ENCODE results near the gene GNB2.
"Not testable (repeated sequence)": the region's sequence is repeated elsewhere in the genome, so short reads cannot be mapped to it uniquely, and the experiment has no call there.

Gene GNB2

DNA sequence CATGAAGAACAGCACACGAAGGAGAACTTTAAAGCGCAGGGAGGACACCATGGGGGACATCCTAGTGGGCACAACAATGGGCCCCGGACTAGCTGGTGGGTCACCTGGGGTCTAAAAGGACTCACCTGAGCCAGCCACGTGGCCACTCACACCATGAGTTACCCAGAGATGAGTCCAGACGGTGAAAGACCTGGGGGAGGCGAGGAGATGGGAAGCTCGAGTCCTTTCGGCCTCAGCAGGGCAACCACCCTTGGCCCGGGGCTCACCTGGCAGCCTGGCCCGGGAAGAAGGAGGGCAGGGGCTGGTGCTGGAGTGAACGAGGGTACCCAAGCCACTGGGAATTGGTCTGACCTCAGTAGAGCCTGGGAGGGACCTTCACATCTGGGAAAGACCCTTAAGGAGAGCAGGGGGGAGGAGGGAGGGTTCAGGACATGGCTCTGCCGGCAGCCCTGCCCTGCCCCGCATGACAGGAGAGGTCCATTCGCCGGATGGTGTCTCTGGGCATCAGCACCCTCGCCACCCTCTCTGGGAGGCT lies 14.9 kb downstream of the GNB2 start:
- no peaks in the 10 kb centered on the region for H3K9me3 Mint-ChIP-seq
- no peak overlapping the region for H3K4me3 Mint-ChIP-seq
- H3K27me3 Mint-ChIP-seq = no peaks in the 10 kb centered on the region
- CTCF ChIA-PET = interaction anchor here (0.6 to 5.6 kb wide), 2 partner anchors 16 to 208 kb away, joined by 4 to 38 read pairs; partner anchors contain the start of gene POP7
- peak overlapping the region; percentile 34 for H3K27ac Mint-ChIP-seq
- H3K4me1 Mint-ChIP-seq = peaks cover 22% of the 10 kb centered on the region
- H3K36me3 Mint-ChIP-seq = peaks cover 24% of the 10 kb centered on the region
- no peak for DNase-seq

DNA sequence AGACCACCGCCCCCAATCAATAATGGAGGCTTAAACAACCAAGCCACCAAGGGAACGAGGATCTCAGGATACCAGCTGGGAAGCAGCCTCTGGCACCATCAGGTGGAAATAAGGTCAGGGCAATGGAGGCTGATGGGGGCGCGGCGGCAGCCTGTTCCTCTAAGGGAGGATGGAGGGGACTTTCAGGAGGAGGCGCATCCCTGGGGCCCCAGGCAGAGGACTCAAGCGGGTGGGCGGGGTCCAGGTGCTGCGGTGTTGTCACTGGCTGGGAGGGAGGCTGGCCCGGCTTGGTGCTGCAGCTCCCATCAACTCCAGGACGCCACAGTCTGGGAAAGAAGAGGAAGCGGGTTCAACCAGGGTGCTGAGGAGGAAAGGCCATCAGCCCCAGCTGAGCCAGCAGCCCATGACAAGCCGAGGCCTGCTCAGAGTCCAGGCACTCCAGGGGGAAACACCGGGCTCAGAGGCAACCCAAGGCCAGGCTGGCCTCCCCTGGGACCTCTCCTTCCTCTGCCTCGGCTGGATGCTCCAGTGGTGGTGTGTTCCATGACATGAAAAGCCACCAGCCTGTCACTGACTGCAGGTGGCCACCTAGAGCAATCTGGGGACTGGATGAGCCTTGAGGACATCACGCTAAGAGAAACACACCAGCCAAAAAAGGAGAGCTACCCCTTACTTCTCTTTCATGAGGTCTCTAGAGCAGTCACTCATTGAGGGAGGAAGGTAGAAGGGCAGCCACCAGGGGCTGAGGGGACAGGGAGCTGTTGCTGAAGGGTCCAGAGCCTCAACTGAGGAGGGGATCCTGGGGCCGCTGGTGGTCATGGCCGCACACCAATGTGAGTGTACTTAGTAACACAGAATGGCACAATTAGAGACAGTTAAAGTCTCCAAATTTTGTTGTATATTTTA lies 15.9 kb downstream of the GNB2 start:
- Mint-ChIP-seq H3K9me3 (no peaks in the 10 kb centered on the region), H3K27ac (no peak overlapping the region), H3K4me1 (peaks cover 22% of the 10 kb centered on the region), H3K4me3 (no peak overlapping the region), H3K27me3 (no peaks in the 10 kb centered on the region), H3K36me3 (peaks cover 21% of the 10 kb centered on the region)
- CTCF ChIA-PET = interaction anchor here (0.7 to 5.6 kb wide), 7 partner anchors 8 to 85 kb away, joined by 3 to 38 read pairs (median 17); partner anchors contain the start of genes MOSPD3 and POP7
- no peak for DNase-seq

DNA sequence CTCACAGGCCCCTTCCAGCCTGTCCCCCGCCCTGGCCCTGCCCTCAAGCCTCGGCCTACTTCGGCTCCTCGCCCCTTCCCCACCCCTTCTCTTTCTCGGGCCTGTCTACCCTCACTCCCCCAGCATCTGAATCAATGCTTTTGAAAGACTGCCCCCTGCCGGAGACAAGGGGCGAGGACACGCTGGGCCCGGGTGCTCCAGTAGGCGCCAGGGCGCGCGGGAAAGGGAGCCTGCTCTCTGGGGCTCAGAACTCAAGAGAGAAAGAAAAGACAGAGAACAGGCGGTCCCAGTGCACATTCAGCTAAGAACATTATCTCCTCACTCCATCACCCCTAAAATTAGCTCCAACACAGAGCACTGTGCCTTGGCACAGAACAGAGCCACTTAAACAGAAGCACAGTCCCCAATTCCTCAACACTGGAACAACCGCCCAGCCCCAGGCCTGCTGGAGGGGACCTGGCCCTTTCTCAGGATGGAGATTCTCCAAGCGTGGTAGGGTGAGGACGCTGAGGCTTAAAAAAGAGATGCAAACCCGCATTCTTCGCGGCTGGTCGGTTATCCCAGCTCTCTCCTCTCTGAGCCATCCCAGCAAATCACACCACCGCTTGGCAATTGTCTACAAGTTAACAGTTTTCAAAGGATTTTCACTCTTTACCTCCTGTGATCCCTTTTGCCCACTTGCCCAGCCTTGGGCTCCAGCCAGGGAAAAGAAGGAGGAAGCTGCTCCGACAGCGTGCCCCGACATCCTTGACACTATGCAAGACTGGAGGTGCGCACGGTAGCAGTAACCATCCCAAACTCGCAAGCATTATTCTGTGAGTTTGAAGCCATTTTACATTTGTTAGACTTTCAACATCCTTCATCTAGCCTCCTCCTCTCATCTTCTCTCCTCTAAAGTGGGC lies 18.4 kb downstream of the GNB2 start:
- CTCF ChIA-PET = interaction anchor here (0.6 to 5.6 kb wide), 28 partner anchors 10 to 255 kb away, joined by 3 to 38 read pairs (median 5); partner anchors contain the start of genes FBXO24, MOSPD3, POP7 and PPP1R35
- peaks cover 32% of the 10 kb centered on the region for H3K4me1 Mint-ChIP-seq
- H3K27me3 Mint-ChIP-seq = peaks cover 22% of the 10 kb centered on the region
- peaks cover 10% of the 10 kb centered on the region for H3K36me3 Mint-ChIP-seq
- DNase-seq = peak; percentile 90
- no peaks in the 10 kb centered on the region for H3K9me3 Mint-ChIP-seq
- peak overlapping the region; percentile 92 for H3K4me3 Mint-ChIP-seq
- peak overlapping the region; percentile 49 for H3K27ac Mint-ChIP-seq

DNA sequence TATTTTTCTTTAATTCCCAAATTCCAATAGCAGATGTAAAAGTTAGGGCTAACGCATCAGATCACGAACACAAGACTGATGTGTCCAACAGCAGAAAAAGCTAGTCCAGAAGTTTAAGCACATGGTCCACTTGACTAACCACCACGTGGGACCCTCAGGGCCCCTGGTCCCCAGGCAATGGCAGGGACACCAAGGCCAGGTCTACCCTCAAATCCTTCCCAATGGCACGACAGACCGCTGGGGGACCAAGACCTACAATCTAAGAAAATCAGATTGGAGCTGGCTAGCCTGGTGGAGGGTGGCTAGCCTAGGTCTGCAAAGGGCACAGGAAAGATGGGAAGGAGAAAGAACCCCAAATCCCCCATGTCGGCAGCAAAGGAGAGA lies 19.0 kb downstream of the GNB2 start:
- H3K27me3 Mint-ChIP-seq = peaks cover 29% of the 10 kb centered on the region
- H3K9me3 Mint-ChIP-seq = no peaks in the 10 kb centered on the region
- peak overlapping the region; percentile 86 for H3K27ac Mint-ChIP-seq
- CTCF ChIA-PET = interaction anchor here (0.6 to 5.6 kb wide), 20 partner anchors 9 to 227 kb away, joined by 3 to 38 read pairs (median 6); partner anchors contain the start of genes FBXO24, MOSPD3 and POP7
- H3K4me1 Mint-ChIP-seq = peaks cover 32% of the 10 kb centered on the region
- peaks cover 10% of the 10 kb centered on the region for H3K36me3 Mint-ChIP-seq
- peak overlapping the region; percentile 92 for H3K4me3 Mint-ChIP-seq
- no peak for DNase-seq

DNA sequence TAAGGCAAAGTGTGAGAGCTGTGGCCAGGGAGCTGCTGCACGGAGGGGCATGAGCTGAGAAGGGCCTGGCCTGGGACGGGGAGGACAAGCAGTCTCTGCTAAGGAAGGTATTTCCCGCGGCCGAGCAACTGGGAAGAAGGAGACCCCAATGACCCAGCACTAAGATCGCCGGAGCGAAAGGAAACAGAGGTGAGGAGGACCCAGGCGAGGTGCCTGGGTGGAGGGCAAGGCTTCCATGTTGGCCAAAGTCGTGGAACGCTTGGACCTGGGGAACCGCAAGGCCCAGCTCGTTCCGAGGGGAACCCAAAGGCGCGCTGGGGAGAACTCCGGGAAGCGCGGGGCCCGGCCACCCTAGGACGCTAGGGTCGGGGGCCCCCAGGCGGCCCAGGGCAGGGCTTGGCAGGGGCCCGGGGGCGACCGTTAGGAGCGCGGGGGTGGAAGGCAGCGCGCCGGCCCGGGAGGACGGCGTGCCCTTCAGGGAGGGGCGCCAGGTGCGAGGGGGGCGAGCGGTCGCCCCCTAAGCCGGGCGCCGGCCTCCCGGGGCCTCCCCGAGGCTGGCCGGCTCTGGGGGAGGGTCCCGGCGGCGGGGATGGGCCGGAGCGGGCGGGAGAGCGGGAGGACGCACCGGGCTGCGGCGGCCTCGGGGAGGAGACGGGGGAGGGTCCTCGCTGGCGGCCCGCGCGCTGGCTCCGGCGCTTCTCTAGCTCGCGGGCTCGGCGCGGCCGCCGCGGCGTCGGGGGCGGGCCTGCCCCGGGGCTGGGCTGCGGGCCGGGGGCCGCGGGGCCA lies 20.0 kb downstream of the GNB2 start:
- H3K27me3 Mint-ChIP-seq = peaks cover 38% of the 10 kb centered on the region
- H3K36me3 Mint-ChIP-seq = peaks cover 10% of the 10 kb centered on the region
- CTCF ChIA-PET = interaction anchor here (0.5 to 5.6 kb wide), 11 partner anchors 8 to 1364 kb away, joined by 3 to 38 read pairs (median 14); partner anchors contain the start of genes MOSPD3 and POP7
- no peaks in the 10 kb centered on the region for H3K9me3 Mint-ChIP-seq
- peak overlapping the region; percentile 86 for H3K27ac Mint-ChIP-seq
- H3K4me3 Mint-ChIP-seq = peak overlapping the region; percentile 92
- H3K4me1 Mint-ChIP-seq = peaks cover 32% of the 10 kb centered on the region
- DNase-seq = no peak

DNA sequence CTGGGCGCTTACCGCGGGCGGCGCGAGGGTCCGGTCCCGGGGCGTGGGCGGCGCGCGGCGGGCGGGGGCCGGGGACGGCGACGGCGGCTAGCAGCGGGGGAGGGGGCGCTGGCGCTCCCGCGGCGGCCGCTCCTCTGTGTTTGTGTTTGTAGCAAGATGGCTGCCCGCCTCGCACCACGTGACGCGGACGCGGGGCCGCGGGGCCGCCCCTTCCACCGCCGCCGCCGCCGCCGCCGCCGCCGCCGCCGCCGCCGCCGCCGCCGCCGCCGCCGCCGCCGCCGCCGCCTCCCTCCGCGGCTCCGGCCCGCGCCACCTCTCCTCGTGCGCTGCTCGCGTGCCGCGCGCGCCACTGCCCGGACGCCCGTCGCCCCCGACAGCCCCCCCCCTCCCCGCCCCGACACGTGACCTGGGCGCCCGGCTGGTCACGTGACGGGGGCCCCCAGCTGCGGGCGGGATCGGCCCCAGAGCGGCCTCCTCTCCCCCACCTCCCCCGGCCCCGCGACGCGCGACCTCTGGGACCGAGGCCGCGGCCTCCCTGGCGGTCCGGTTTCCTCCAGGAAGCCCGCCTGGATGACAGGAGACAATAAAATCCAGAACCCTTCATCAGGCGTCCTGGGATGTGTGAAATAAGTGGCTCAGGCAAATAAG lies 20.7 kb downstream of the GNB2 start, which contains the start of gene GIGYF1:
Gene GIGYF1, minus strand, starts transcription at position 153 of the 648 bp plus-strand sequence. CDS start 6,012 bp downstream, outside the sequence.
- CTCF ChIA-PET = interaction anchor here (0.5 to 5.6 kb wide), 3 partner anchors 11 to 1364 kb away, joined by 3 to 27 read pairs (median 22); partner anchors contain the start of genes MOSPD3 and POP7
- no peaks in the 10 kb centered on the region for H3K9me3 Mint-ChIP-seq
- peaks cover 29% of the 10 kb centered on the region for H3K4me1 Mint-ChIP-seq
- H3K36me3 Mint-ChIP-seq = peaks cover 3% of the 10 kb centered on the region
- peak; percentile 81 for DNase-seq
- H3K27ac Mint-ChIP-seq = peak within 1 kb of the TSS; percentile 86
- peak within 1 kb of the TSS; percentile 92 for H3K4me3 Mint-ChIP-seq
- peaks cover 43% of the 10 kb centered on the region for H3K27me3 Mint-ChIP-seq

DNA sequence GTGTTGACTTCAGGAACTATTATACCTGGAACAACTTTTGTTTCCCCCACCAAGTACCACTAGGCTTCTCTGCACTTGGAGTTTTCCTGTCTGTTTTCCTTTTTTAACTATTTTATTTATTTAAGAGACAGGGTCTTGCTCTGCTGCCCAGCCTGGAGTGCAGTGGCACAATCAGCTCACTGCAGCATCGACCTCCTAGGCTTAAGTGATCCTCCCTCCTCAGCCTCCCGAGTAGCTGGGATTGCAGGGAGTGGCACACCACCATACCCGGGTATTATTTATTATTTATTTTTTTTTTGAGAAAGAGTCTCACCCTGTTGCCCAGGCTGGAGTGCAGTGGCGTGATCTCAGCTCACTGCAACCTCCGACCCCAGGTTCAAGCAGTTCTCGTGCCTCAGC lies 22.6 kb downstream of the GNB2 start:
- Mint-ChIP-seq H3K27me3 (peaks cover 61% of the 10 kb centered on the region), H3K9me3 (no peaks in the 10 kb centered on the region), H3K4me1 (peaks cover 29% of the 10 kb centered on the region), H3K27ac (no peak overlapping the region), H3K4me3 (no peak overlapping the region), H3K36me3 (peaks cover 3% of the 10 kb centered on the region)
- CTCF ChIA-PET = interaction anchor here (1.2 to 3.1 kb wide), 2 partner anchors 9 to 213 kb away, joined by 3 to 27 read pairs; partner anchors contain the start of gene POP7
- no peak for DNase-seq

DNA sequence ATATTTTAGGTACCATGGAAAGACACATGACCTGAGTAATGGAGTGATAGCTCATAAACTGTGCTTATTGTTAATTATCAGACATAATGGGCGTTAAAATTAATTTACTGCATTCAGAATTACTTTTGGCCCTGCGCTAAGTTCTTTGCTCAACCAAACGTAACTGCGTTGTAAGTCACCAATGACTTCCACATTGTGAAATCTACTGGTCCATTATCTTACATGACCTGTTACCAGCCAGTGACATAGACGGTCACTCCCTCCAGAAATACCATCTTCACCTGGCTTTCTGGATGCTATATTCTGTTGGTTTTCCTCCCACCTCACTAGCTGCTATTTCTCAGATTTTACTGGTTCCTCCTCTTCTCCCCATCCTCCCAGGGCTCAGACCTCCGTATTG lies 25.5 kb downstream of the GNB2 start:
- DNase-seq = no peak
- Mint-ChIP-seq H3K27me3 (peaks cover 71% of the 10 kb centered on the region), H3K4me3 (no peak overlapping the region), H3K36me3 (no peaks in the 10 kb centered on the region), H3K27ac (no peak overlapping the region), H3K4me1 (peaks cover 10% of the 10 kb centered on the region), H3K9me3 (no peaks in the 10 kb centered on the region)
- CTCF ChIA-PET = no interaction called here

DNA sequence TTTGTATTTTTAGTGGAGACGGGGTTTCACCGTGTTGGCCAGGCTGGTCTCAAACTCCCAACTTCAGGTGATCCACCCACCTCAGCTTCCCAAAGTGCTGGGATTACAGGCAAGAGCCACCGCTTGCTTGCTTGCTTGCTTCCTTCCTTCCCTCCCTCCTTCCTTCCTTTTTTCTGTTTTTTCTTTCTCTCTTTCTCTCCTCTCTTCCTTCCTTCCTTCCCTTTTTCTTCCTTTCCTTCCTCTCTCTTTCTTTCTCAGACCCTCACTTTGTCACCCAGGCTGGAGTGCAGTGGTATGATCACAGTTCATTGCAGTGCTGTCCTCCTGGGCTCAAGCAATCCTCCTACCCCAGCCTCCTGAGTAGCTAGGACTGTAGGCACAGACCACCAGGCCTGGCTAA lies 27.5 kb downstream of the GNB2 start:
- not testable (repeated sequence) for H3K9me3 Mint-ChIP-seq

DNA sequence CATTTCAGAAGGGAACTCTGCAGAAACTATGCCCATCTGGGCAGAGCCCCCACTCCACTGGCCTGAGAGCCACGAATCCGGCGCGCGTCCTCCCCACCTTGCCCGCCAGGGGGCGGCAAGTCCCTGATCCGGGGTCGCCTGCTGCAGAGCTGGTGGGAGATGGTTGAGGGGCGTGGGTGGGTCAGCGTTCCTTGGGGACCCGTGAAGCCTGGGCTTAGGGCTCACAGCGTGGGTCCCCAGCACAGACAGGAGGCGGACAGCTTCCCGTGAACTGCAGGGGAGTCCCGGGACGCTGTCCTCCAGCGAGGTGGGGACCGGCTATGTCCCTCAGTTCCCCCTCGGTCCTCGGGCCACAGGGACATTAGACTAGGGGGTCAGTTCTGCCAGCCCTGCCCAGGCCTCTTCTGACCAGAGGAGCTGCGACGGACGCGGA lies 31.8 kb downstream of the GNB2 start:
- Mint-ChIP-seq H3K27me3 (peaks cover 21% of the 10 kb centered on the region), H3K27ac (peak overlapping the region; percentile 96), H3K4me1 (peaks cover 14% of the 10 kb centered on the region), H3K9me3 (no peaks in the 10 kb centered on the region), H3K36me3 (peaks cover 12% of the 10 kb centered on the region), H3K4me3 (peak overlapping the region; percentile 98)
- peak; percentile 82 for DNase-seq
- CTCF ChIA-PET = interaction anchor here (0.8 to 3.6 kb wide), 26 partner anchors 10 to 223 kb away, joined by 3 to 64 read pairs (median 4); partner anchors contain the start of genes FBXO24, LRCH4, SLC12A9 and SRRT

More for the DNA sequence above, 27.5 kb downstream of the GNB2 start:
- not testable (repeated sequence) for H3K4me1 Mint-ChIP-seq, H3K36me3 Mint-ChIP-seq, H3K4me3 Mint-ChIP-seq, DNase-seq, H3K27ac Mint-ChIP-seq
- CTCF ChIA-PET = interaction anchor here (2.9 kb wide), 1 partner anchor 9 kb away, joined by 12 read pairs; no protein-coding TSS in a partner anchor
- H3K27me3 Mint-ChIP-seq = peaks cover 62% of the 10 kb centered on the region

DNA sequence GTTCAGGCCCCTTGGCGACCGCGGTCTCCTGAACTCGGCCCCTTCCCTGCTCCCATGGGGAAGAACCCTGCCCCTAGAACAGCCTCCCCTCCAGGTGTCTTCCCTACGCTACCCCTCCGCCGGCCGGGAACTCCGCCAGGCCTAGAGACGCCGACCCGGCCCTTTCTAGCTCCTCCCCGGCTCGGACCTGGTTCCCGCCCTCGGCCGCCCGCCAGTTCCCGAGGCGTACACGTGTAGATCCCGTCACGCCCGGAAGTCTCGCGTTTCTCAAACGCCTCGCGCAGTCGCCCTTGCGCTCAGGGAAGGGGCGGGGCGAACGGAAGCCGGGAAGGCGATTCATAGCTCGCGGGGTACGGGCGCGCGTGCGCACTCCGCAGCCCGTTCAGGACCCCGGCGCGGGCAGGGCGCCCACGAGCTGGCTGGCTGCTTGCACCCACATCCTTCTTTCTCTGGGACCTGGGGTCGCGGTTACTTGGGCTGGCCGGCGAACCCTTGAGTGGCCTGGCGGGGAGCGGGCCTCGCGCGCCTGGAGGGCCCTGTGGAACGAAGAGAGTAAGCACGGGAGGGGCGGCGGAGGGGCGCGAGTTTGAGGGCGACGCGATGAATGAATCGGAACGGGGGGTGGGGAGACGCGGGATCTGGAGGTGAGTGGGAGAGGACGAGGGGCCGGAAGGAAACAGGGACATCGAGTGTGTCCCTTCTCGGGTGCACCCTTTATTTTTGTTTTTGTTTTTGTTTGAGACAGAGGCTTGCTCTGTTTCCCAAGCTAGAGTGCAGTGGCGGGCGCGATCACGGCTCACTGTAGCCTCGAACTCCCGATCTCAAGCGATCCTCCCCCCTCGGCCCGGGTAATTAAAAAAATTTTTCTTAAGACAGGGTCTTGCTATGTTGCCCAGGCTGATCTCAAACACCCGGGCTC lies 32.5 kb downstream of the GNB2 start, which contains the start of gene POP7:
Gene POP7, plus strand, starts transcription at position 369 of the 919 bp plus-strand sequence. CDS start 710 bp downstream, outside the sequence.
- Mint-ChIP-seq H3K36me3 (peaks cover 12% of the 10 kb centered on the region), H3K4me1 (peaks cover 14% of the 10 kb centered on the region), H3K27ac (peak within 1 kb of the TSS; percentile 96), H3K9me3 (no peaks in the 10 kb centered on the region), H3K4me3 (peak within 1 kb of the TSS; percentile 98), H3K27me3 (peaks cover 15% of the 10 kb centered on the region)
- DNase-seq = peak; percentile 99
- CTCF ChIA-PET = interaction anchor here (0.9 to 3.6 kb wide), 25 partner anchors 10 to 224 kb away, joined by 3 to 64 read pairs (median 4); partner anchors contain the start of genes FBXO24, LRCH4, SLC12A9 and SRRT
